ENCODE data around the gene HLA-DQA1.
"Not testable (repeated sequence)": the region's sequence is repeated elsewhere in the genome, so short reads cannot be mapped to it uniquely, and the experiment has no call there.

The HLA-DQA1 gene

DNA sequence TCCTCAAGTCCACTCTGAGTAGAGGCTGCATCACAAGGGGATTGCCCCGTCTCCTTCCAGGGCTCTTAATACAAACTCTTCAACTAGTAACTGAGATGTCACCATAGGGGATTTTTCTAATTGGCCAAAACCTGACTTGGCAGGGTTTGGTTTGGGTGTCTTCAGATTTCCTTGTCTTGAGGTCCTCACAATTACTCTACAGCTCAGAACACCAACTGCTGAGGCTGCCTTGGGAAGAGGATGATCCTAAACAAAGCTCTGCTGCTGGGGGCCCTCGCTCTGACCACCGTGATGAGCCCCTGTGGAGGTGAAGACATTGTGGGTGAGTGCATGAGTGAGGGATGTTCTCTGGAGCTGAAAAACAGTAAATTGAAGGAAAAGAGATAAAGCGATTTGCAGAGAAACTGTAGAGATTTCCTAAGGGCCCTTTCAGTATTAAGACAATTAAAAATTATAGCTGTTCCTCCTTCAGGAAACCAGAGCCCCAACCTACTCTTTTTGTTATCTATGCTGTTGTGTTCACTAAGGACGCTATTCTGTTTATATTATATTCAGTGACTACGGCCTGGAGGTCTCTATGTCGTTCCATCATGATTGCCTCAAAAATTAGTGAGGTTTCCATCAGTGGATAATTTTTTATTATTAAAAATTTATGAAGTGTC lies at the start of gene HLA-DQA1:
TSS of gene HLA-DQA1 (plus strand) at position 188 of the 662 bp plus-strand sequence. CDS start at position 241, 53 bp downstream.
- no peak for DNase-seq (ENCODE audit: low read depth)

DNA sequence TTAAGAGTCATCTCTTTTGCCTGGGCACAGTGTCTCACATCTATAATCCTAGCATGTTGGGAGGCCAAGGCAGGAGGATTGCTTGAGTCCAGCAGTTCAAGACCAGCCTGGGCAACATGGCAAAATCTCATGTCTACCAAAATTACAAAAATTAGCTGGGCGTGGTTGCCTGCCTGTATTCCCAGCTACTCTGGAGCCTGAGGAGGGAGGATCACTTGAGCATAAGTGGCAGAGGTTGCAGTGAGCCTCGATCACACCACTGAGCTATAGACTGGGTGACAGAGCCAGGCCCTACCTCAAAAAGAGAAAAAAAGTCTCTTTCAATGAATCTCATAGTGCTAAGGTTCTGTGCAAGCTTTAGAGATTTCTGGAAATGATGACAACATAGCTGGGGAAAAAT lies 49.0 kb upstream of the HLA-DQA1 start:
- DNase-seq (ENCODE audit: low read depth) = no peak

DNA sequence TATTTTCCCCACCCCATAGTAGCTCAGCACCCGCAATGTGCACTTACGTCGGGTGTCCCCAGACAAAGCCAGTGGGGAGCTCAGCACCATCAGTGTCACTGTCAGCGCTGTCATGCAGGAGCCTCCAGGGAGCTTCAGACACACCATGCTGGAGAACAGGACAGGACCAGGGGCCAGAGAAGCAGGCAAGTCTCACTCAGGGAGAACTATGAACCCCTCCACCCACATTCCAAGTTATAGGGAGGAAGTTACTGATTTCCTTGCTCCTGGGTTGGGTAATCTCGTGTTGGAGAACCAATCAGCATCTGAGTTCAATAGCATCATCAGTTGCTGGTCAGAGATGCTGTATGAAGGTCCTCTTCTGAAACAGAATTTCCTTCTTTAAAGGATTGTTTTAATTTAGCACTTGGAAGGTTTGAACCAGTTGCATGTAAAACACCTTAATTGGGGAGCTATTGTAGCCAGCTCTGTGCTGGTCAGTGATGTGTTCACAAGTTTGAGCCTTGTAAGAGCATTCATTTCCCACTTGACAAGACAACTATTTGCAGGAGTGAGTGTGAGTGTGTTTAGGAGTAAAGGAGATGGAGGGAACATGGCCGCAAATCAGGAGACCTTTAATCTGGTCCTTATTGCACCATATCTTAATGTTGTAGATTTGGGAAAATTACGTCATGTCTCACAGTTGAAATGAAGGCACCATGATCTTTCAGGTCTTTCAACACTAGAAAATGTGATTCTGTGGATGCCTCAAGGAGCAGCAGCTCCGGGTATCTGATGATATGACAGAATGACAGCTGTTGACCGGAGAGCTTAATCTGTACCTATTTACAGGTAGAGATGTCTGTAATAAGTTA lies 47.4 kb upstream of the HLA-DQA1 start, which contains the start of gene HLA-DRB1:
TSS of gene HLA-DRB1 (minus strand) at position 253 of the 854 bp plus-strand sequence. CDS start at position 147, 106 bp downstream.
- no peak for DNase-seq (ENCODE audit: low read depth)

DNA sequence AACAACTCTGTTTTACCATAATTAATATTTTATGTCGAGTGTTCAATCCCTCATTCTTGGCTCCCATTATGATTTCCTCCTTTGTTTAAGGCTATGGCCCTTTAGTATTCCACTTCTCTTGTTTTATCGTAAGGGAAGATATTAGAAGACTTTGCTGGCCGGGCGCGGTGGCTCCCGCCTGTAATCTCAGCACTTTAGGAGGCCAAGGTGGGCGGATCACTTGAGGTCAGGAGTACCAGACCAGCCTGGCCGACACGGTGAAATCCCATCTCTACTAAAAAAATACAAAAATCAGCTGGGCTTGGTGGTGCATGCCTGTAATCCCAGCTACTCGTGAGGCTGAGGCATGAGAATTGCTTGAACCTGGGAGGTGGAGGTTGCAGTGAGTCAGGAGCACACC lies 46.5 kb upstream of the HLA-DQA1 start:
- not testable (repeated sequence) for DNase-seq (ENCODE audit: low read depth)

DNA sequence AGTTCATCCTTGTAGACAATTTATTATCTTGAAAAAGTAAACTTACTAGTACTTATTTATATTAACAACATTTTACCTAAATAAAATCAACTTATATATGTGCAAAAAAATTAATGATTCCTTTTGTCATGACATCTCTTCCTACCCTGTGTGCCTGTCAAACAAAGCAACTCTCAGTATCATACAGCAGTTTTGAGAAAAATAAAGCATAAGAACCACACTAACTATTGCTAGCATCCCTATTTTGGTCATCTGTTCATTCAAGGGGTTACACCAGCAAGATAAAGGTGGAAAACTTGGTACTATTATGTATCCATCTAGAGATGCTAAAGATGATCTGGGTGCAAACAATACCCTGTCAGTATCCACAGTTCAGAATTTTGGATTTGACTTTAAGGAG lies 40.2 kb upstream of the HLA-DQA1 start:
- no peak for DNase-seq (ENCODE audit: low read depth)

DNA sequence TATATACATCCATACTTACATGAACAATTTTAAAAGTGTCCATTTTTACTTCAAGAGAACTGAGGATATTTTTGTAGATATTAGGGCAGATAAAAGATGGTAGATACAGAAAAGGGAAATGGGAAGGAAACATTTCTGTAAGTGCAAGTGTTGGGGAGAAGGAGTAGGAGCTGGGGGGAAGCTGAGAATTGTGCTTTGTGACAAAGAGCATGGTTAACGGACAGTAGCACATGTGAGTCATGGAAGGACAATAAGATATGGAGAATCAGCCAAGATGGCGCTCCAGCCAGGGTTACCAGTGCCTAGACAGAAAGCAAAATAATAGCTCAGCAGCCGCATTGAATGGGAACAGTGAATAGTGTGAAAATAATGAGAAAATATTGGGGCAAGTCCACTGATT lies 34.8 kb upstream of the HLA-DQA1 start:
- no peak for DNase-seq (ENCODE audit: low read depth)

DNA sequence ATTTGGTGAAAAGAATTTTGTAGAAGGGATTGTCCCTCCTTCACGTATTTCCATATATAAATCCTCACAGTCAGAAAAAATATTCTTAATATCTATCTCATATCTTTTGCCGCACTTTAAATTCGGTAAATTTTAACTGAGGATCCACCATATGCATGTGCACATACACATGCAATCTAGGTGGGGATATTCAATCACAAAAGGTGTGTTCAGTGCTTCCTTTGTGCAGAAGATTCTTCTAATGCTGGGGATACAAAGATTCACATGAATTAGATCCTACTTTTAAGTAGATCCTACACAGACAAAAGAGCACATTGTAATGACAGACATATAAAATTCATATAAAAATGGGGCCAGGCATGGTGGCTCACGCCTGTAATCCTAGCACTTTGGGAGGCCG lies 34.0 kb upstream of the HLA-DQA1 start:
- DNase-seq (ENCODE audit: low read depth) = no peak

DNA sequence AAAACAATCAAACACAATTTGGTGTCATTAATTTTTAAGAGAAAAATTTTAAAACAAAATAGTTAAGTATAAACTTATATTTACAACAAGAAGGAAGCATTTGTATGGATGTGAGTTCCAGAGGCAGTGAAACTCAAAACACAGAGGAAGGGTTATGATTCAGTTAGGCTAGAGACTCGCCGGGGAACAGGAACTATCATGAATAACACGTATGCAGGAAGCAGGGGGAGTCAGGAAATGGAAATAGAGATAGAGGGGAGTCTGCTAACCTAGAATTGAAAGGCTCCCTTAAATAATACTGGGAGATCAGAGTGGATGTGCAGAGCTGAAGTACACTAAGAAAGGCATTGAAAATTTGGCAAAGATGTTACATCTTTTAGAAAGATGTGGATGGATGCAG lies 33.3 kb upstream of the HLA-DQA1 start:
- DNase-seq (ENCODE audit: low read depth) = no peak

DNA sequence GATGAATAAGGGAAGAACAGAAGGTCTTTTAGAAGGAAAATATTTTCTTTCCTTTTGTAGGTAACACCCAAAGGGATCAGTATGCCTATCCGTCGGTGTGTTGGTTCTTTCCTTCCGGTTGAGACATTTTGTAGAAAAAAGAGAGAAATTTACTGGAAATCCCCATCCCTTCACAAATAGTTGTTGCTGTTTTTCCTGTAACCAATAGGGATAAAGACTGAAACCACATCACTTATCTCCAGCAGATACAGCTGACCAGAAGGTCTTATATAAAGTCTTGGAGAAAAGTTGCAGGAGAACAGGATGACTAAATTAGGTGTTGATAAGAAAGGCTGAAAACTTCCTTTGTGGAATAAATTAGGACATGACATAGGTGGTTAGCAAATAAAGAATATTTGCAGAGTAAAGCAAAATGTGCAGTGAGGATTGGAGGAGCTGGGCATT lies 32.8 kb upstream of the HLA-DQA1 start:
- no peak for DNase-seq (ENCODE audit: low read depth)

DNA sequence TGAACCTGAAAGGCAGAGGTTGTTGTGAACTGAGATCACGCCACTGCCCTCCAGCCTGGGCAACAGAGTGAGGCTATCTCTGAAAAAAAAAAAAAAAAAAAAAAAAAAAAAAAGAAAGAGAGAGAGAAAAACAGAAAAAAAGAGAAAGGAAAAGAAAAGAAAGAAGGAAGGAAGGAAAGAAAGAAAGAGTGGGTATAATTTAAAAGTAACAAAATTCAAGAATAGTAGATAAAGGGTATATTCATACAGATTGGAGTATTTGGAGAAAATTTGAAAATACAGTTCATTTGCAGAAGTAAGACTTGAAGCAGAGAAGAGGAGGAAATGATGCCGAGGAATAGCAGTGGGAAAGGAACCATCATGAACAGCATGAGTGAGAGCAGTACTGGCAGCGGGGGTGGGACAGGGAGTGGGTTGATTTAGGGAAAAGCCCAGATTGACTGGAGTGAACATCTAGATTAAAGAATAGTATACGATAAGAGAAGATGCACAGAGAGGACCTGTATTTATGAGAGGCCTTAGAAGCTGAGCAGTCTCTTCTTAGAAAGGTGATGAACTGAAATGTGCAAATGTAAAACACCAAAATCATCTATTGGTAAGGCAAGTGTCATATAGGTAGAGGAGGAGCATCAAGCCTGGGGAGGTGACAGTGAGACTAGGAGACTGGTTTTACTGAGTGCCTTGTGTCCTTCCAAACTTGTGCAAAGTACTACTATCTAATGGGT lies 29.8 kb upstream of the HLA-DQA1 start:
- no peak for DNase-seq (ENCODE audit: low read depth)

DNA sequence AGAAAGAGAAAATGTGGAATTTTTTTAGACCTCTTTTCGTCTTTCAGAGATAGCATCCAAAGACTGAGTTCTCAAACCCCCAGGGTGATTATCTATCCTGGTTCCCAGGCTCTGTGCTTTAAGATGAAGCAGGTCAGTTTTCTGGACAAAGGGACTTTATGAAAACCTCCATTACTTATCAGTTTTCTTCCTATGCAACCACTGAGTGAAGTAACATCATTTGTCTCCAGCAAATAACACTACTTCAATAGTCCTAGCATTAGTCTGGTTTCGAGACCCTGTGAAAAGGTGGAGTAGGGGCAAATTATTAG lies 29.3 kb upstream of the HLA-DQA1 start:
- DNase-seq (ENCODE audit: low read depth) = no peak

DNA sequence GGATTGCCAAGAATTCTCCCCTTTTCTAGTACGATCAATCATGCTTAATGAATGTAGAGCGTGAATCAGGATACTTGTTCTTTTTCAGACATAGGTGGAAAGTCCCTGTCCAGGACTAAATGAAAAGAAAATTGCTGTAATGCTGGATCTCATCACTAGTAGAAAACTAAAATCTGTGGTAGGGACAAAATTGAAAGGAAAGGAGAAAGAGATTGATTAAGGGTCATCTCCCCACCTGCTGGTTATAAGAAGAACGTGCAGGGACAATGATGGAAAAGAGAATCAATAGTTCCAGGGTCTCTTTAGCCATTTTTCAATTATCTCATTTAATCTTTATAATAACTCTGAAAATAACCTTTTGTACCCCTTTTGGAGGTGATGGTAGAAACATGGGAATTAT lies 28.8 kb upstream of the HLA-DQA1 start:
- DNase-seq (ENCODE audit: low read depth) = no peak

DNA sequence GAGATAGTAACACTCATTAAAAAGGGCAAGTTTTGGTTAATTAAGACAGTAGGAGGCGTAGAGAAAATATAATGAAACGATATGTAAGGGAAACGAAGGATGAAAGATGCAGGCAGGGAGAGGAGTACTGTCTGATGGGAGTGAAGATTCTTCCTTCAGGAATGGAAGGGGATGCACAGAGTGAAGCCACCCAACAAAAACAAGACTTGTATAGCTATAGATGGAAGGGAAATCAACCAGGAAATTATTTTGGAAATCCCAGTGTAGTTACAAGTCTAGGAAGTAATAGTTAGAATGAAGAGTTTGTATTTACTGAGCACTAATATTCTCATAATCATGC lies 27.8 kb upstream of the HLA-DQA1 start:
- DNase-seq (ENCODE audit: low read depth) = no peak

DNA sequence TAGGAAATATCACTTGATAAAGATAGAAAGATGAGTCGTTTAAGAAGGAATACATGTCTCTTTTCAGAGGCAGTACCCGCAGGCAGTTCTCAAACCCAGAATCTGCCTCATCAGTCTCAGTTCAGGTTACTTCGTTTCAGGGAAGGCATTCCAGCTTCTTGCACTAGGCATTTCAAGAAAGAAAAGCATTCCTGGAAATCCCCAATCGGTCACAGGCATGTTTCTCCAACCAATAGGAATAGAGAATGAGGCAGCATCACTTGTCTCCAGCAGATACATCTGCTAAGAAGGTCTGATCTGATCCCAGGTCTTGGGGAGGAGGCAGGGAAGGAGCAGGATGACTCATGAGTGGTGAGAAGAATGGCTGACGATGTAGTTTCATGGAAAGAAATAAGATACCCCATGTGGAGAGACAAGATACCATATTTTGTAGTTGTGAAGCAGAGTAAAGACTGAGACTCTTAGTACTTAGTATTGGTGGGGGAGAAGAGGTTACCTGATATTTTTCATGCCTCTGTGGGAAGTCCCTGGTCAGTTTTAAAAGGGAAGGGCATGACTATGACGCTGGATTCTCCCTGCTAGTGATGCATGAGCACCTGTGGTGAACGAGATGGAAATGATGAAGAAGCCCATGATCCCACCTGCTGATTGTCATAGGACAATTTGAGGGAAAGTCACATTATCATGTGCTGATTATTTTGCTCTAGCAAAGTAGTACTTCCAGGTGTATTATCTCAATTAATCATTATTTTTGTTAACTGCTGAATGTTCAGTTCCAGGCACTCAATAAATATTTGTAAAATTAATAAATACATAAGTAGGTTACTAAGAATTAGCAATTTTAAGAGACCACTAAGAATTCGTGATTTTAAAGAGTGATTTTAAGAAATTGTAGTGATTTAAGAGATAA lies 27.2 kb upstream of the HLA-DQA1 start:
- DNase-seq (ENCODE audit: low read depth) = peak; percentile 65

DNA sequence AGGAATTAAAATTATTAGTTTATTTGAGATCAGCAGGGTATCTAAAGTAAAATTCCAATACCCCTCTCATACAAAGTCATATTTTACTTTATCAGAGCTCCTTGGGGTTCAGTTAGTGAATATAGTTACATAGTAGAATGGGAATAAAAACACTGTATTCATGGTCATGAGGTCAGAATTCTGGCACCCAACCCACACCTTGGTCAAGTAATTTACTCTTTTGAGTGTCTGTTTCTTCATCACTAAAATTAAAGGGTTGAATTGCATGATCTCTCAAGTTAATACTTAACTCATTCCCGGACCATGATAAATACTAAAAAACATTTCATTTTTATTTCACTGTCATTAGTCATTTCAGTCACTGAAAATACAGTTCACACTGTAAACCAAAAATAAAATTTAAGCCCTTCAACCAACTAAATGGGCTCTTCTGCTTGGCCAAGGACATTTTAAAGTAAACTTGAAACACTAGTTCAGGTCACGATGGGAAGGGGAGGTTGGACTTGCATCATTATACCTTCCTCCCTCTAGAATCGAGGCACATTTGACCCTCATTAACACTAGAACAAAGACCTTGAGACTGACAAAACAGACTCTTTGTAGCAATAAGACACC lies 26.4 kb upstream of the HLA-DQA1 start:
- no peak for DNase-seq (ENCODE audit: low read depth)

DNA sequence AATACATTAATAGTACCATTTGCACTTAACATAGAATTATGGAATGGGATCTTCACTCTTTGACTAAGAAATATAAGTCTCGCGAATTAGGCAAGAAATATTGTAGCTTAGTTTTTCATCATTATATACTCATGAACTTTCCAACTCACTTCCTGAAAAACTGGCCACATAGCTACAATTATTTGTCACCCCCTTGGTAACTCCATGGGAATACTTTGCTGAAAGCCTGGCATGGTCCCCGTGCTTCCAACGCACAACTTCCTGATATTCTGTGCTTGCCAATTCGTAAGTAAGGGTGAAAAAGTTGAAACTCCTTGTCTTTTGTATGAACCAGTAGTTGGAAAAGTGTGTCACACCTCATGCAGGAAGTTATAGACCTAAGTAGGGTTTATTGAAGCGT lies 23.7 kb upstream of the HLA-DQA1 start:
- DNase-seq (ENCODE audit: low read depth) = no peak

DNA sequence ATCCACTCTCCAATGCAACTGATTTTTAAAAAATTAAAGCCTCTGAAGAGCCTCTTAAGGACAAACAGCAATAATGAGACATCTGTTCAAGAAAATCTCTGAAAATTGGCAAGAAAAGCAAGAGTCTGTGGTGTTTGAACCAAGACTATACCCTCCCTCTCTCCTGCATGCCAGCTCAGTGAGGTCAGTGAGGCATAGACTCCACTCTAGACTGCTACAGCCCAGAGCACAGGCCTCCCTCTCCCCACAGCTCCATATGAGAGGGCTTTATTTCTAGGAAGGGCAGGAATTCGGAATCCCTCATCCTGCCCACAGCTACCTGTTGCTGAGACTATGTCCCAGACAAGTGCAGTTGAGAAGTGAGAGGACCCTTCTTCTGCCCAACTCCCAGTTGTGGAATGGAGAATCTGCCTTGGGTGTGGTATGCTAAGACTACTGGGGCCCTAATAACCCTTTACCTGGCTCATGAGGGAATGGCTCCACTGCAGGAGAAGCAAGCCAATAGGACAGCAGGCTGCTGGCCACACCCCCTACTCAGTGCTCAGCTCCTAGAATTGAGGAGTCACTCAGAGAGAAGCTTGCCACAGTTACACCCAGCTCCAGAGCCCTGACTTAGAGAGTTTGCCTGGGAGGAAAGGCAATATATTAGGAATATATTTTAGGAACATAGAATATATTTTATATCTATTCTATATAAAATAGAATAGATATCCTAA lies 22.7 kb upstream of the HLA-DQA1 start:
- no peak for DNase-seq (ENCODE audit: low read depth)

DNA sequence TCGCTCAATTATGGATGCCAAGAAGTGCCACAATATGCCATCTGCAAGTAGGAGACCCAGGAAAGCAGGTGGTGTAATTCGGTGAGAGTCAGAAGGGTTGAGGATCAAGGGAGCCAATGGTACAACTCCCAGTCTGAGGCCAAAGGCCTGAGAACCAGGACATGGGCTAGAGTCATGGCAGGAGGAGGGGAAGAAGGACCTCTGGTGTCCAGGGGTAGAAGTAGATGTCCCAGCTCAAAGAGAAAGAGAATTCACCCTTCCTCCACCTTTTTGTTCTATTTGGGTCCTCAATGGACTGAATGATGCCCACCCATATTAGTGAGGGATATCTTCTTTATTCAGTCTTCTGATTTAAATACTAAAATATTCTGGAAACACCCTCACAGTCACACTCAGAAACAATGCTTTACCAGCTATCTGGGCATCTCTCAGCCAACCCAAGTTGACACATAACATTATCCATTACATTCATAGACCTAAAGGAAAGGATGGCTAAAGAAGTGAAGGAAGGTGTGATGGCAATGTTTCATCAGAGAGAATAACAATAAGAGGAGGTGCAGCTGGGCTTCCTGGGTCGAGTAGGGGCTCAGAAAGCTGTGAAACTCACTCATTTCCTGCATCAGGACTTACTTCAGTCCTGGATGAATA lies 21.2 kb upstream of the HLA-DQA1 start:
- DNase-seq (ENCODE audit: low read depth) = no peak

DNA sequence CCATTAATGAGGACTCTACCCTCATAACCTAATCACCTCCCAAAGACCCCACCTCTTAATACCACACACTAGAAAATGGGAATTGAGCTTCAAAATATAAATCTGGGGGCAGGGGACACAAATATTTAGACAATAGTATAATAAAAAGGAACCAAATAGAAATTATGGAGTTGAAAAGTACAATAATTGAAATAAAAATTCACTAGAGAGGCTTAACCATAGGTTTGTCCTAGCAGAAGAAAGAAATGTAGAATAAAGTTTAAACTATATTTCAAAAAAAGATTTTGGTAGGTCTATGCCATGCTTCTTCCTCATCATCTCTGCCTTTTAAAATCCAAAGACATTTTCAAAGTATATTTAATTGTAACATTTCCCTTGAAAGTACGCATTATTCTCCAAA lies 19.5 kb upstream of the HLA-DQA1 start:
- no peak for DNase-seq (ENCODE audit: low read depth)

DNA sequence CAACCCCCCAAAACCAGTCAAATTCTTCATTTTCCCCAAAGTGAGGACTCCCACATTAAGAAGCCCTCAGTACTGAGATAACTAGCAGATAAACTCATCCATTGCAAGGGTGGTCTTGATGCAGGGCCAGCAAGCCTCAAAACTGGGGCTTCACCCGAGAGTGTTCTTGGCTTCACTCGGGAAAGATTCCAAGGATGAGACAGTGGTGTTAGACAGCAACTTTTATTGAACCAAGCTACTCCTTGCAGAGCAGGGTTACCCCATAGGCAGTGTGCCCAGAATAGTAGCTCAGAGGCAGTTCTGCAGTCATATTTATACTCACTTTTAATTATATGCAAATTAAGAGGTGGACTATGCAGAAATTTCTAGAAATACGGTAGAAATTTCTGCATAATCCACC lies 15.8 kb upstream of the HLA-DQA1 start:
- no peak for DNase-seq (ENCODE audit: low read depth)
